ENCODE measurements around the gene CMTR1.

DNA sequence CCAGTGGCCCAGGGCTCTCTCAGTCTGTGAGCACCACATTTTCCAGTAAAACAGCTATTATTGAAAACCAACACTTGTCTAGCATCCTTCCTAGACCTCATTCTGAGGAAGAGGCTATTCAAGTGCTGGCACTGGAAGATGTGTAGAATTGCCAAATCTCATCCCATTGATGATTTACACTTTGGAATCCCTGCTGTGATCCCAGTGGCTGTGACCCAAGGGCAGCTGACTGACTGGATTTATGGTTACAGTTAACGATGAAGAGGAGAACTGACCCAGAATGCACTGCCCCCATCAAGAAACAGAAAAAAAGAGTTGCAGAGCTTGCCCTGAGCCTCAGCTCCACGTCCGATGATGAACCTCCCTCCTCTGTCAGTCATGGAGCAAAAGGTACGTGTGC lies 2.4 kb downstream of the CMTR1 start:
- TF ChIP-seq, protein P1, sequence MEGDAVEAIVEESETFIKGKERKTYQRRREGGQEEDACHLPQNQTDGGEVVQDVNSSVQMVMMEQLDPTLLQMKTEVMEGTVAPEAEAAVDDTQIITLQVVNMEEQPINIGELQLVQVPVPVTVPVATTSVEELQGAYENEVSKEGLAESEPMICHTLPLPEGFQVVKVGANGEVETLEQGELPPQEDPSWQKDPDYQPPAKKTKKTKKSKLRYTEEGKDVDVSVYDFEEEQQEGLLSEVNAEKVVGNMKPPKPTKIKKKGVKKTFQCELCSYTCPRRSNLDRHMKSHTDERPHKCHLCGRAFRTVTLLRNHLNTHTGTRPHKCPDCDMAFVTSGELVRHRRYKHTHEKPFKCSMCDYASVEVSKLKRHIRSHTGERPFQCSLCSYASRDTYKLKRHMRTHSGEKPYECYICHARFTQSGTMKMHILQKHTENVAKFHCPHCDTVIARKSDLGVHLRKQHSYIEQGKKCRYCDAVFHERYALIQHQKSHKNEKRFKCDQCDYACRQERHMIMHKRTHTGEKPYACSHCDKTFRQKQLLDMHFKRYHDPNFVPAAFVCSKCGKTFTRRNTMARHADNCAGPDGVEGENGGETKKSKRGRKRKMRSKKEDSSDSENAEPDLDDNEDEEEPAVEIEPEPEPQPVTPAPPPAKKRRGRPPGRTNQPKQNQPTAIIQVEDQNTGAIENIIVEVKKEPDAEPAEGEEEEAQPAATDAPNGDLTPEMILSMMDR (IDR thresholded peaks at IDR 0.05) = no peak
- no peak for TF ChIP-seq ZFX (IDR thresholded peaks at IDR 0.05; ENCODE audit: borderline replicate concordance)

Data from 22Rv1 (cell line).